HepG2 (cell line): Measurements from ENCODE around the gene UTP3. TPM values are rescaled to one million over a fixed set of nuclear protein-coding genes. Genes with fewer than 3 reads are reported as not detected.
A peak's percentile ranks its signal among the peaks of the same experiment; 100 is the strongest.

Source experiments
- DNMT3B ChIP-seq: conservative IDR thresholded peaks from 2 replicates; pipeline ENCODE4 v1.6.1; 2016; ENCODE audit warnings: missing biosample characterization, control low read depth
- IRF2 ChIP-seq: IDR thresholded peaks from 2 replicates; pipeline ENCODE4 v1.6.1; 2018; ENCODE audit warnings: missing genetic modification reagents, missing compliant biosample characterization
- KLF16 ChIP-seq, 2 experiments: sonication (generic) in 1 of 2; formaldehyde crosslinking in 1 of 2; IDR thresholded peaks; 2 replicates each; pipeline versions ENCODE4 v1.6.1 to v1.8.0; 2016 to 2023; ENCODE audit warnings: missing genetic modification reagents in 2 of 2, missing compliant biosample characterization in 1 of 2
- NFKB2 ChIP-seq: sonication (generic); formaldehyde crosslinking; IDR thresholded peaks from 2 replicates; pipeline ENCODE4 v1.4.0; 2020; ENCODE audit warnings: missing genetic modification reagents, borderline replicate concordance
- PCBP1 ChIP-seq: fragments of 200-400 bp; formaldehyde crosslinking; IDR thresholded peaks from 2 replicates; pipeline ENCODE4 v1.6.1; 2017; ENCODE audit warnings: mild to moderate bottlenecking, low read depth, low read length, borderline replicate concordance
- PRDM15 ChIP-seq: sonication (generic); formaldehyde crosslinking; IDR thresholded peaks from 2 replicates; pipeline ENCODE4 v1.4.0; 2020; ENCODE audit warnings: missing genetic modification reagents
- RBM39 ChIP-seq: fragments of 200-400 bp; formaldehyde crosslinking; IDR thresholded peaks from one replicate; pipeline ENCODE4 v1.6.1; 2018; ENCODE audit warnings: antibody characterized with exemption, mild to moderate bottlenecking, low read depth, low read length; ENCODE audit not compliant: poor library complexity, severe bottlenecking
- RFX1 ChIP-seq: fragments of 450-650 bp; IDR thresholded peaks from 2 replicates; pipeline ENCODE4 v1.6.1; 2017
- SNAPC5 ChIP-seq: sonication (generic); formaldehyde crosslinking; IDR thresholded peaks from 2 replicates; pipeline ENCODE4 v1.8.1; 2023; ENCODE audit warnings: mild to moderate bottlenecking, missing genetic modification reagents, borderline replicate concordance
- SOX5 ChIP-seq: IDR thresholded peaks from 2 replicates; pipeline ENCODE4 v1.6.1; 2016; ENCODE audit warnings: borderline replicate concordance
- ZGPAT ChIP-seq: IDR thresholded peaks from 2 replicates; pipeline ENCODE4 v1.6.1; 2016; ENCODE audit warnings: mild to moderate bottlenecking
- ZMAT3 ChIP-seq: sonication (generic); formaldehyde crosslinking; conservative IDR thresholded peaks from 2 replicates; pipeline ENCODE4 v1.7.0; 2021; ENCODE audit warnings: missing genetic modification reagents
- ZNF17 ChIP-seq: sonication (generic); formaldehyde crosslinking; IDR thresholded peaks from 2 replicates; pipeline ENCODE4 v1.5.0; 2020; ENCODE audit warnings: mild to moderate bottlenecking, missing genetic modification reagents
- ZNF205 ChIP-seq: IDR thresholded peaks from 2 replicates; pipeline ENCODE4 v1.6.1; 2018; ENCODE audit warnings: missing biosample characterization, missing genetic modification reagents
- ZNF275 ChIP-seq: sonication (generic); formaldehyde crosslinking; IDR thresholded peaks from 2 replicates; pipeline ENCODE4 v1.8.0; 2022; ENCODE audit warnings: missing genetic modification reagents, mild to moderate bottlenecking, inconsistent platforms, borderline replicate concordance
- ZNF362 ChIP-seq: sonication (generic); formaldehyde crosslinking; IDR thresholded peaks from 2 replicates; pipeline ENCODE4 v1.4.0; 2020; ENCODE audit warnings: missing genetic modification reagents, mild to moderate bottlenecking, borderline replicate concordance
- ZNF414 ChIP-seq: sonication (generic); formaldehyde crosslinking; IDR thresholded peaks from 2 replicates; pipeline ENCODE4 v1.5.0; 2020; ENCODE audit warnings: missing genetic modification reagents
- ZNF564 ChIP-seq: sonication (generic); formaldehyde crosslinking; IDR thresholded peaks from 2 replicates; pipeline ENCODE4 v1.8.1; 2023; ENCODE audit warnings: mild to moderate bottlenecking, missing genetic modification reagents
- ZNF567 ChIP-seq: sonication (generic); formaldehyde crosslinking; IDR thresholded peaks from 2 replicates; pipeline ENCODE4 v1.8.1; 2023; ENCODE audit warnings: mild to moderate bottlenecking, missing genetic modification reagents, borderline replicate concordance
- ZNF576 ChIP-seq: sonication (generic); formaldehyde crosslinking; IDR thresholded peaks from 2 replicates; pipeline ENCODE4 v1.4.0; 2020; ENCODE audit warnings: mild to moderate bottlenecking, missing genetic modification reagents
- ZNF644 ChIP-seq: IDR thresholded peaks from 2 replicates; pipeline ENCODE4 v1.6.1; 2016; ENCODE audit warnings: low read depth
- polyA plus RNA-seq, 8 experiments: library from polyadenylated mRNA; depleted of rRNA in 3 of 8; stranded (reverse) in 7 of 8; unstranded in 1 of 8; fragments of >200 nt; fragmentation: Illumina TruSeq in 4 of 8; extraction: Trizol in 4 of 8; gene quantifications; 2 replicates each; pipeline versions ENCODE4 v1.2.1 to v1.2.3, GENCODE V29; 2011 to 2016; ENCODE audit warnings: low read depth in 4 of 8, missing spikeins in 1 of 8, mixed read lengths in 1 of 8; ENCODE audit not compliant: insufficient read depth in 1 of 8
- total RNA-seq, 5 experiments: library from RNA; depleted of rRNA; stranded (reverse); fragments of >200 nt; fragmentation: Illumina TruSeq; extraction: Trizol; gene quantifications; 2 replicates each; pipeline ENCODE4 v1.2.3, GENCODE V29; 2016; ENCODE audit warnings: low read depth in 1 of 5

The UTP3 gene
- total and polyA plus RNA-seq, 2 of the 13 experiments (the other 11 are each of a cell fraction or from before 2014, with no cell fraction given) = 6.9 to 19.5 TPM

GRCh38 chr4:70704215-70704930, 16.0 kb downstream of the UTP3 start (continued):
- TF ChIP-seq ZNF205 (CRISPR knock-in tag) (no peak), PCBP1 (0 out of 2 replicates have a peak, but pooled peaks have one; percentile 5), ZNF17 (CRISPR knock-in tag) (no peak), NFKB2 (CRISPR knock-in tag) (peak; percentile 46; the same call in 1 of the 2 replicates), KLF16 (CRISPR knock-in tag; IDR thresholded peaks at IDR 0.05) (peak in 1 of 2 experiments; percentile 22; a peak in 1 of 4 replicates), ZNF414 (CRISPR knock-in tag) (0 out of 2 replicates have a peak, but pooled peaks have one; percentile 37), ZNF644 (no peak), SNAPC5 (CRISPR knock-in tag) (no peak), SOX5 (CRISPR knock-in tag) (no peak), ZMAT3 (CRISPR knock-in tag) (0 out of 2 replicates have a peak, but pooled peaks have one; percentile 50), DNMT3B (CRISPR knock-in tag) (no peak), ZGPAT (CRISPR knock-in tag) (no peak), RFX1 (no peak), ZNF567 (CRISPR knock-in tag) (peak; percentile 49; the same call in 1 of the 2 replicates), PRDM15 (peak; percentile 53; the same call in 1 of the 2 replicates), IRF2 (peak; percentile 36; the same call in 1 of the 2 replicates), ZNF275 (no peak), RBM39 (no peak), ZNF362 (CRISPR knock-in tag) (no peak; the same call in 1 of the 2 replicates), ZNF564 (no peak), ZNF576 (no peak)
